LNCaP clone FGC (cell line): ENCODE data around the gene METTL24.

Experiments
- DNase-seq: peaks from one replicate; pipeline ENCODE4 v3.0.0-alpha.2; 2011; ENCODE audit warnings: low read depth
- H3K4me3 ChIP-seq: 2 replicates; pipeline ENCODE4 v1.5.1; 2011; ENCODE audit warnings: mild to moderate bottlenecking, low read depth, low read length, control low read depth
- TF ChIP-seq, protein P1 (sequence below): IDR thresholded peaks from 2 replicates; pipeline ENCODE4 v1.5.1; 2012; ENCODE audit warnings: mild to moderate bottlenecking; ENCODE audit not compliant: control insufficient read depth, insufficient read depth; ENCODE audit errors: extremely low read depth

The METTL24 gene

GRCh38 chr6:110324548-110324947 lies 33.6 kb downstream of the METTL24 start:
- H3K4me3 ChIP-seq: no peak overlapping the region
- TF ChIP-seq, protein P1, sequence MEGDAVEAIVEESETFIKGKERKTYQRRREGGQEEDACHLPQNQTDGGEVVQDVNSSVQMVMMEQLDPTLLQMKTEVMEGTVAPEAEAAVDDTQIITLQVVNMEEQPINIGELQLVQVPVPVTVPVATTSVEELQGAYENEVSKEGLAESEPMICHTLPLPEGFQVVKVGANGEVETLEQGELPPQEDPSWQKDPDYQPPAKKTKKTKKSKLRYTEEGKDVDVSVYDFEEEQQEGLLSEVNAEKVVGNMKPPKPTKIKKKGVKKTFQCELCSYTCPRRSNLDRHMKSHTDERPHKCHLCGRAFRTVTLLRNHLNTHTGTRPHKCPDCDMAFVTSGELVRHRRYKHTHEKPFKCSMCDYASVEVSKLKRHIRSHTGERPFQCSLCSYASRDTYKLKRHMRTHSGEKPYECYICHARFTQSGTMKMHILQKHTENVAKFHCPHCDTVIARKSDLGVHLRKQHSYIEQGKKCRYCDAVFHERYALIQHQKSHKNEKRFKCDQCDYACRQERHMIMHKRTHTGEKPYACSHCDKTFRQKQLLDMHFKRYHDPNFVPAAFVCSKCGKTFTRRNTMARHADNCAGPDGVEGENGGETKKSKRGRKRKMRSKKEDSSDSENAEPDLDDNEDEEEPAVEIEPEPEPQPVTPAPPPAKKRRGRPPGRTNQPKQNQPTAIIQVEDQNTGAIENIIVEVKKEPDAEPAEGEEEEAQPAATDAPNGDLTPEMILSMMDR: no peak

GRCh38 chr6:110323258-110323657 lies 34.9 kb downstream of the METTL24 start:
- TF ChIP-seq, protein P1: no peak
- H3K4me3 ChIP-seq: no peak overlapping the region
- no peak for DNase-seq

More at GRCh38 chr6:110324548-110324947, 33.6 kb downstream of the METTL24 start:
- no peak for DNase-seq

GRCh38 chr6:110322874-110323242 lies 35.3 kb downstream of the METTL24 start:
- H3K4me3 ChIP-seq: no peak overlapping the region
- TF ChIP-seq, protein P1: no peak
- DNase-seq: no peak

GRCh38 chr6:110322151-110322873 lies 35.8 kb downstream of the METTL24 start:
- TF ChIP-seq, protein P1: no peak
- DNase-seq: no peak
- H3K4me3 ChIP-seq: no peak overlapping the region

DNA sequence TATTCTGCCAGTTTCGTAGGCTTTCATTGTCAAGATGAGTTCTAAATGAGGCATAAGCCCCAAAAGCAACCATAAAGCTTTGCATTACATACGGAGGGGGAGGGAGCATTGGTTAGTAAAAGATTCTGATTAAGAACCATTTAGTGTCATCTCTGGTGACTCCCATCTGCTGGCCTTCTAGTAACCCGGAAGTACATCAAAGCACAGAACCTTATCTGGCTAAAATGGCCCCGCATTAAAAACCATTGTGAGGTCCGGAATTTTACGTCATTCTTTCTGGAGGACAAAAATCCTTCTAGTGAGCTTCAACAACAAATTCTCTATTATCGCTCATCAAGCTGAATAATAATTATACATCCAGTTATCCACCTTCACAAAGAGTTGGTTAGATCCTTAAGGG lies 37.8 kb downstream of the METTL24 start:
- DNase-seq: no peak
- no peak overlapping the region for H3K4me3 ChIP-seq
- TF ChIP-seq, protein P1: no peak

DNA sequence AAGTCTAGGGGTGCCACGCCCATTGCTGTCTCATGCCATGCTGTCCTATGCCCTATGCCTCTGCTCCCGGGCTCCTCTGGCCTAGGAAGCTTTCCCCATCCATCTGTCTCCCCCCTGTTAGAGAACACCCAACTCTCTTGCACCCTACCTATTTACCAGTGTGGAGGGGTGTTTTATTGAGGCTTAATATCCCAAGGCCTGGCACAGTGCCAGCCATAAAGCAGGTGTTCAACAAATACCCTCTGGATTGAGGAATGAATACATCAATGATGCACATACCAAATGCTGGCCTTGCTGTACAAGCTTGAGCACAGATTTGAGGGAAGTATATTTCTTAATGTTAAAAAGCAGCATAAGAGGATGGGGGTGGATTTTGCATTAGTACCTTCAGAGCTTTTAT lies 38.3 kb downstream of the METTL24 start:
- no peak for DNase-seq
- TF ChIP-seq, protein P1: no peak
- no peak overlapping the region for H3K4me3 ChIP-seq

DNA sequence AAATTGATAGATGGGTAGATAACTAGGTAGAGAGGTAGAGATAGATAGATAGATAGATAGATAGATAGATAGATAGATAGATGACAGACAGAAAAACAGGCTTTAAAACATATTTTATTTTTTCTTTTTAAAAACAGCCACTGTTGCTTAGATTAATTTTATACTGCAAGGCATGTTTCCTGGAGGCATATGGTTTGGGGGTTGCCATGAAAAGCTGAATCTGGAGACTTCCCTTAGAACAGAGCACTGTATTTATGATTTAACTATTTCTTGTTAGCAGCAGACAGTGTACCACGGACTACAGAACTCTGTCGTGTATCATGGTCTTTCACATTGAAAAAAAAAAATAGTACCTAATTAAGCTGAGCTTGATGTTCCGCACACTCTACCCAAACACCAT lies 38.8 kb downstream of the METTL24 start:
- no peak overlapping the region for H3K4me3 ChIP-seq
- TF ChIP-seq, protein P1: no peak
- no peak for DNase-seq
